Neural cell (in vitro differentiated cells): ENCODE data around the gene PIP4K2A. TPM values are rescaled to one million over a fixed set of nuclear protein-coding genes. Genes with fewer than 3 reads are reported as not detected.

Source experiments
- H2AFZ ChIP-seq: fragments of 200-600, 300-800 bp; sonication (generic), shearing (Covaris generic); 2 replicates; pipeline ENCODE4 v1.6.0; 2014; ENCODE audit warnings: low read depth, mild to moderate bottlenecking, antibody characterized with exemption, low read length, moderate library complexity
- H3F3A ChIP-seq: fragments of 200-600 bp; shearing (Covaris generic); 2 replicates; pipeline ENCODE4 v1.6.1; 2016; ENCODE audit warnings: mild to moderate bottlenecking, moderate library complexity, mixed read lengths, antibody characterized with exemption, low read length; ENCODE audit not compliant: insufficient read depth, poor library complexity, severe bottlenecking
- H3K27ac ChIP-seq: fragments of 200-600, 300-800 bp; sonication (generic), shearing (Covaris generic); 2 replicates; pipeline ENCODE4 v1.5.1; 2014; ENCODE audit warnings: mild to moderate bottlenecking, low read length, moderate library complexity
- H3K27me3 ChIP-seq: fragments of 300-800, 200-600 bp; sonication (generic), shearing (Covaris generic); 2 replicates; pipeline ENCODE4 v1.6.0; 2014; ENCODE audit warnings: mild to moderate bottlenecking, low read depth, low read length, moderate library complexity; ENCODE audit not compliant: insufficient read depth
- H3K36me3 ChIP-seq: fragments of 300-800, 200-600 bp; sonication (generic), shearing (Covaris generic); 2 replicates; pipeline ENCODE4 v1.5.1; 2014; ENCODE audit warnings: mild to moderate bottlenecking, antibody characterized with exemption, low read length, moderate library complexity; ENCODE audit not compliant: insufficient read depth
- H3K4me2 ChIP-seq: fragments of 300-800, 200-600 bp; sonication (generic), shearing (Covaris generic); 2 replicates; pipeline ENCODE4 v1.6.0; 2014; ENCODE audit warnings: mild to moderate bottlenecking, low read length
- H3K4me3 ChIP-seq: fragments of 300-800, 200-600 bp; sonication (generic), shearing (Covaris generic); 2 replicates; pipeline ENCODE4 v1.5.1; 2014; ENCODE audit warnings: mild to moderate bottlenecking, low read length, moderate library complexity
- H3K79me2 ChIP-seq: fragments of 200-600 bp; shearing (Covaris generic); replicated peaks from 2 replicates; pipeline ENCODE4 v1.6.0; 2014; ENCODE audit warnings: mild to moderate bottlenecking, low read length, moderate library complexity; ENCODE audit not compliant: insufficient read depth
- H3K9ac ChIP-seq: fragments of 300-800, 200-600 bp; sonication (generic), shearing (Covaris generic); 2 replicates; pipeline ENCODE4 v1.6.1; 2016; ENCODE audit warnings: mild to moderate bottlenecking, low read length, mixed read lengths
- H3K9me2 ChIP-seq: fragments of 200-600 bp; shearing (Covaris generic); 2 replicates; pipeline ENCODE4 v1.6.1; 2016; ENCODE audit warnings: mild to moderate bottlenecking, low read length, mixed read lengths; ENCODE audit not compliant: insufficient read depth
- H3K9me3 ChIP-seq: fragments of 200-600, 300-800 bp; sonication (generic), shearing (Covaris generic); 2 replicates; pipeline ENCODE4 v1.6.1; 2016; ENCODE audit warnings: mild to moderate bottlenecking, mixed run types, low read length, moderate library complexity, mixed read lengths
- H4K20me1 ChIP-seq: fragments of 200-600 bp; shearing (Covaris generic); 2 replicates; pipeline ENCODE4 v1.6.1; 2016; ENCODE audit warnings: mild to moderate bottlenecking, mixed run types; ENCODE audit not compliant: insufficient read depth
- EP300 ChIP-seq: fragments of 450-650 bp; conservative IDR thresholded peaks from 2 replicates; pipeline ENCODE4 v1.6.1; 2014; ENCODE audit warnings: antibody characterized with exemption, mild to moderate bottlenecking, moderate library complexity; ENCODE audit not compliant: poor library complexity, severe bottlenecking
- EZH2 ChIP-seq: fragments of 200-600, 300-800 bp; shearing (Covaris generic), sonication (generic); IDR thresholded peaks from 2 replicates; pipeline ENCODE4 v1.6.1; 2014; ENCODE audit warnings: antibody characterized with exemption, low read length, borderline replicate concordance, mild to moderate bottlenecking; ENCODE audit not compliant: insufficient read depth, poor library complexity, severe bottlenecking
- MXI1 ChIP-seq: fragments of 450-650 bp; conservative IDR thresholded peaks from 2 replicates; pipeline ENCODE4 v1.6.1; 2014; ENCODE audit warnings: antibody characterized with exemption, mild to moderate bottlenecking; ENCODE audit not compliant: poor library complexity, severe bottlenecking
- POLR2AphosphoS5 ChIP-seq: IDR thresholded peaks from 2 replicates; pipeline ENCODE4 v1.6.1; 2012
- RAD21 ChIP-seq: fragments of 450-650 bp; conservative IDR thresholded peaks from 2 replicates; pipeline ENCODE4 v1.6.1; 2014; ENCODE audit warnings: antibody characterized with exemption, mild to moderate bottlenecking, moderate library complexity
- SMC3 ChIP-seq: fragments of 450-650 bp; conservative IDR thresholded peaks from 2 replicates; pipeline ENCODE4 v1.6.1; 2014; ENCODE audit warnings: antibody characterized with exemption, mild to moderate bottlenecking, moderate library complexity; ENCODE audit not compliant: poor library complexity
- TAF1 ChIP-seq: IDR thresholded peaks from 2 replicates; pipeline ENCODE4 v1.6.1; 2012; ENCODE audit warnings: low read depth
- polyA plus RNA-seq: library from polyadenylated mRNA; depleted of rRNA; stranded (reverse); fragments of >200 nt; gene quantifications from 2 replicates; pipeline ENCODE4 v1.2.3, GENCODE V29; 2014
- TF ChIP-seq, protein P1 (sequence below): fragments of 450-650 bp; IDR thresholded peaks from 2 replicates; pipeline ENCODE4 v1.5.1; 2014; ENCODE audit warnings: antibody characterized with exemption, mild to moderate bottlenecking, moderate library complexity; ENCODE audit not compliant: poor library complexity, severe bottlenecking
- TF ChIP-seq, protein P2 (sequence below): IDR thresholded peaks from 2 replicates; pipeline ENCODE4 v1.6.1; 2012; ENCODE audit warnings: borderline replicate concordance

The PIP4K2A gene
- polyA plus RNA-seq, 1 donor from 2014 or later: 12.6 TPM

DNA sequence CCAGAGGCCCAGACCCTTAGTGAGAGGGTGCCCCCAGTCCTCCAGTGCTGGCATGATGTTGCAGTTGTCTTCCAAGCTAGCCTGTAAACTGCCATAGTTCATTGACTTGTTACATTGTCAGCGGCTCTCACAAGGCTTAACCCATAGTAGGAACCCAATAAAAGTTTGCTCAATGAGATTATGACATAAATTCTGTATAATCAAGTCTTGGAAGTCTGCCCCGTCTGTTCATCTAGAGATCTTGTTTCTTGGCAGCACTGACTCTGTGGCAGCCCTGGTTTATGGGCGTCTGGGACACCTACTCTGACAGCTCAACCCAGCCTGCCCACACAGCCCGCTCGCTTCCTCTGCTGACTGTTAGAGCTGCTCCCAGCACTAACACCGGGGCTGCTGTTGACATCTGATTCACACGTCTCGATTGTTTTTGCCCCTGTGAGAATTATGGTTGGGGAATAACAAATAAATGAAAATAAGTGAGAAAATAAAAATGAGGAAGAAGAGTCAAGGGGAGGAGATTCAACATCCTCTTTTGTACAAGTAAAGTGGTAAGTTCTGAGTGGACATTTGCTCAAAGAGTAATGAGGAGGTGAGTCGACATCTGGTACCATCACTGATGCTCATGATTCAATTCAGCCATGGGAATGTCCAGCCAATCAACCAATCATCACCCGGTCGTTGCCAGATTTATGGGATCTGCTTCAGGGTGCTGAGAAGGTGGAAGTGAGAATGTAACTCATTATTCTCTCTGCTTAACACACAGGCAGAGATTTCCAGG lies 208.3 kb downstream of the PIP4K2A start (continued):
- no peak for TF ChIP-seq EP300

DNA sequence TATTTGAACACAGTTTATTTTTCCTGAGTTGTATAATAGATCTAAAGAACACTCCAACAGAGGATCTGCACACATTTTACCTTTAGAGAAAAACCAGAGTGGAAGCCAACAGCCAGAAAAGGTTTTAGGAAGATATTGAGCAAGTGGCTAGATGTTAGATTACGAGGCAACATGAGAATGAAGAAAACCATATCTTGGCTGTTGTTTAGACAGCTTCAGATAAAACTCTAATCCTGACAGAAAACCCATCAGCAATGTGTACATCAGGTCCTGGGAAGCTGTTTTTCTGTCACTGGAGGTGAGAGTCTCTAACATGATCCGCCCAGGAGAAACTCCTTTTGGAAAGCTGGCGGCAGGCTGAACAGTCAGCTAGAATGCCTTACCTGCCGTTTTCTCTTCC lies 209.6 kb downstream of the PIP4K2A start:
- no peaks in the 10 kb centered on the region for H3K79me2 ChIP-seq
- no peak overlapping the region for H2AFZ ChIP-seq
- H3K4me2 ChIP-seq: no peak overlapping the region
- no peaks in the 10 kb centered on the region for H3K36me3 ChIP-seq
- no peak overlapping the region for H3K27ac ChIP-seq
- H3K9ac ChIP-seq: no peak overlapping the region
- no peaks in the 10 kb centered on the region for H4K20me1 ChIP-seq
- no peak for TF ChIP-seq MXI1
- TF ChIP-seq RAD21: no peak
- H3F3A ChIP-seq: no peaks in the 10 kb centered on the region
- H3K27me3 ChIP-seq: no peaks in the 10 kb centered on the region
- no peak overlapping the region for H3K4me3 ChIP-seq
- H3K9me2 ChIP-seq: no peaks in the 10 kb centered on the region
- H3K9me3 ChIP-seq: no peaks in the 10 kb centered on the region

DNA sequence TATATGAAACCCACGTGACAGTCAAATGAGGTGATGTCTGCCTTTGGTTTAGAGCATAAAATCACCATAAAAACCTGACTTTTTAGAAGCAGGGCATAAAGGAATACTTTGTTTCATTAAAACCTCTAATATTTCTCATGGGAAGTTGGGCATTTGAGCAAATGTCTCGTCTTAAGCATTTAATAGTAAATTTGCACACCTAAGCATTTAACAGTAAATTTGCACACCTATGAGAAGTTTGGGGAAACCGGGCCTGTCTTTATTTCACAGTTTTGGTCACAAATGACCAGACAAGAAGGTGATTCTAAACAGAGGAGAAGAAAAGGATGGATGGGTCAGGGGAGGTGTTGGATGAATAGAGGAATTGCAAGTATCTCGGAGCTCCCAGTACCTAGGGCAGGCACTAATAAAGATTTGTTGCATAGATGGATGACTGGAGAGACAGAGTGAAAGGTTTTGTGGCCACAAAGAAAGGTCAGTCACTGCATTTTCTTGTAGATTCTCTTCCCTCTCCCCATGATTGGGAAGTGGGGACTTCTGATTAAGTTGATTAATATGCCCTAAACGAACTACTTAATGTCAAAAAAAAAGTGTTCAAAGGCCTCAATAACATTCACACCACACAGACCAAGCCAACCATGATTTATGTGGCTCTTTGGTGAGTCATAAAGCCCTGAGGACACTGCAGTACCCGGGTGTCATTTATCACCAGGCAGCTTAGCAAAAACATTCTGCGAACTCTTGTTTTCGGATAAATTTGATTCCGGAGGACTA lies 210.9 kb downstream of the PIP4K2A start:
- Histone ChIP-seq H3K36me3 (no peaks in the 10 kb centered on the region), H3K9ac (no peak overlapping the region), H4K20me1 (no peaks in the 10 kb centered on the region), H3K9me3 (no peaks in the 10 kb centered on the region), H2AFZ (no peak overlapping the region), H3K27ac (no peak overlapping the region), H3K4me3 (no peak overlapping the region), H3K4me2 (no peak overlapping the region), H3K9me2 (no peaks in the 10 kb centered on the region), H3K79me2 (no peaks in the 10 kb centered on the region), H3F3A (no peaks in the 10 kb centered on the region), H3K27me3 (no peaks in the 10 kb centered on the region)
- TF ChIP-seq MXI1 (no peak), EP300 (no peak), TAF1 (no peak), SMC3 (no peak)
- TF ChIP-seq, protein P1, sequence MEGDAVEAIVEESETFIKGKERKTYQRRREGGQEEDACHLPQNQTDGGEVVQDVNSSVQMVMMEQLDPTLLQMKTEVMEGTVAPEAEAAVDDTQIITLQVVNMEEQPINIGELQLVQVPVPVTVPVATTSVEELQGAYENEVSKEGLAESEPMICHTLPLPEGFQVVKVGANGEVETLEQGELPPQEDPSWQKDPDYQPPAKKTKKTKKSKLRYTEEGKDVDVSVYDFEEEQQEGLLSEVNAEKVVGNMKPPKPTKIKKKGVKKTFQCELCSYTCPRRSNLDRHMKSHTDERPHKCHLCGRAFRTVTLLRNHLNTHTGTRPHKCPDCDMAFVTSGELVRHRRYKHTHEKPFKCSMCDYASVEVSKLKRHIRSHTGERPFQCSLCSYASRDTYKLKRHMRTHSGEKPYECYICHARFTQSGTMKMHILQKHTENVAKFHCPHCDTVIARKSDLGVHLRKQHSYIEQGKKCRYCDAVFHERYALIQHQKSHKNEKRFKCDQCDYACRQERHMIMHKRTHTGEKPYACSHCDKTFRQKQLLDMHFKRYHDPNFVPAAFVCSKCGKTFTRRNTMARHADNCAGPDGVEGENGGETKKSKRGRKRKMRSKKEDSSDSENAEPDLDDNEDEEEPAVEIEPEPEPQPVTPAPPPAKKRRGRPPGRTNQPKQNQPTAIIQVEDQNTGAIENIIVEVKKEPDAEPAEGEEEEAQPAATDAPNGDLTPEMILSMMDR: no peak

GRCh38 chr10:22501863-22502262 lies 212.5 kb downstream of the PIP4K2A start:
- no peak overlapping the region for H3K4me3 ChIP-seq
- no peaks in the 10 kb centered on the region for H3K9me2 ChIP-seq
- no peak overlapping the region for H2AFZ ChIP-seq
- H3K27ac ChIP-seq: no peak overlapping the region
- H3K9me3 ChIP-seq: no peaks in the 10 kb centered on the region
- no peak overlapping the region for H3K9ac ChIP-seq
- H3K27me3 ChIP-seq: no peaks in the 10 kb centered on the region
- no peaks in the 10 kb centered on the region for H3F3A ChIP-seq
- no peaks in the 10 kb centered on the region for H4K20me1 ChIP-seq
- H3K79me2 ChIP-seq: no peaks in the 10 kb centered on the region
- no peak overlapping the region for H3K4me2 ChIP-seq
- no peaks in the 10 kb centered on the region for H3K36me3 ChIP-seq
- TF ChIP-seq, protein P1: no peak
- no peak for TF ChIP-seq SMC3
- TF ChIP-seq, protein P2, sequence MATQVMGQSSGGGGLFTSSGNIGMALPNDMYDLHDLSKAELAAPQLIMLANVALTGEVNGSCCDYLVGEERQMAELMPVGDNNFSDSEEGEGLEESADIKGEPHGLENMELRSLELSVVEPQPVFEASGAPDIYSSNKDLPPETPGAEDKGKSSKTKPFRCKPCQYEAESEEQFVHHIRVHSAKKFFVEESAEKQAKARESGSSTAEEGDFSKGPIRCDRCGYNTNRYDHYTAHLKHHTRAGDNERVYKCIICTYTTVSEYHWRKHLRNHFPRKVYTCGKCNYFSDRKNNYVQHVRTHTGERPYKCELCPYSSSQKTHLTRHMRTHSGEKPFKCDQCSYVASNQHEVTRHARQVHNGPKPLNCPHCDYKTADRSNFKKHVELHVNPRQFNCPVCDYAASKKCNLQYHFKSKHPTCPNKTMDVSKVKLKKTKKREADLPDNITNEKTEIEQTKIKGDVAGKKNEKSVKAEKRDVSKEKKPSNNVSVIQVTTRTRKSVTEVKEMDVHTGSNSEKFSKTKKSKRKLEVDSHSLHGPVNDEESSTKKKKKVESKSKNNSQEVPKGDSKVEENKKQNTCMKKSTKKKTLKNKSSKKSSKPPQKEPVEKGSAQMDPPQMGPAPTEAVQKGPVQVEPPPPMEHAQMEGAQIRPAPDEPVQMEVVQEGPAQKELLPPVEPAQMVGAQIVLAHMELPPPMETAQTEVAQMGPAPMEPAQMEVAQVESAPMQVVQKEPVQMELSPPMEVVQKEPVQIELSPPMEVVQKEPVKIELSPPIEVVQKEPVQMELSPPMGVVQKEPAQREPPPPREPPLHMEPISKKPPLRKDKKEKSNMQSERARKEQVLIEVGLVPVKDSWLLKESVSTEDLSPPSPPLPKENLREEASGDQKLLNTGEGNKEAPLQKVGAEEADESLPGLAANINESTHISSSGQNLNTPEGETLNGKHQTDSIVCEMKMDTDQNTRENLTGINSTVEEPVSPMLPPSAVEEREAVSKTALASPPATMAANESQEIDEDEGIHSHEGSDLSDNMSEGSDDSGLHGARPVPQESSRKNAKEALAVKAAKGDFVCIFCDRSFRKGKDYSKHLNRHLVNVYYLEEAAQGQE: no peak
- TF ChIP-seq POLR2AphosphoS5: no peak
- no peak for TF ChIP-seq RAD21
- no peak for TF ChIP-seq EP300
- no peak for TF ChIP-seq EZH2
- TF ChIP-seq TAF1: no peak
- TF ChIP-seq MXI1: no peak
